Hepatocyte (in vitro differentiated cells): ENCODE data around the gene PTGS1. TPM values are rescaled to one million over a fixed set of nuclear protein-coding genes. Genes with fewer than 3 reads are reported as not detected.

Source experiments
- DNase-seq: peaks from one replicate; pipeline ENCODE4 v3.0.0-alpha.2; 2016; ENCODE audit warnings: low spot score
- H2AFZ ChIP-seq: fragments of 200-600 bp; sonication (generic); 2 replicates; pipeline ENCODE4 v1.6.0; 2016; ENCODE audit warnings: antibody characterized with exemption, mild to moderate bottlenecking
- H3K27ac ChIP-seq: fragments of 200-600 bp; sonication (generic); 2 replicates; pipeline ENCODE4 v1.5.1; 2016; ENCODE audit warnings: mild to moderate bottlenecking
- H3K27me3 ChIP-seq: fragments of 200-600 bp; sonication (generic); 2 replicates; pipeline ENCODE4 v1.6.1; 2016
- H3K36me3 ChIP-seq: fragments of 200-600 bp; sonication (generic); replicated peaks from 2 replicates; pipeline ENCODE4 v1.5.1; 2016; ENCODE audit warnings: low read depth; ENCODE audit not compliant: insufficient read depth
- H3K4me1 ChIP-seq: fragments of 200-600 bp; sonication (generic); 2 replicates; pipeline ENCODE4 v1.5.1; 2016; ENCODE audit warnings: mild to moderate bottlenecking, moderate library complexity; ENCODE audit not compliant: insufficient read depth
- H3K4me2 ChIP-seq: fragments of 200-600 bp; sonication (generic); 2 replicates; pipeline ENCODE4 v1.6.0; 2016
- H3K4me3 ChIP-seq: fragments of 200-600 bp; sonication (generic); 2 replicates; pipeline ENCODE4 v1.5.1; 2016; ENCODE audit warnings: mild to moderate bottlenecking
- H3K79me2 ChIP-seq: fragments of 200-600 bp; sonication (generic); 2 replicates; pipeline ENCODE4 v1.6.0; 2017; ENCODE audit warnings: mild to moderate bottlenecking
- H3K9me2 ChIP-seq: fragments of 200-600 bp; sonication (generic); replicated peaks from 2 replicates; pipeline ENCODE4 v1.6.0; 2017; ENCODE audit warnings: mild to moderate bottlenecking; ENCODE audit not compliant: insufficient read depth
- H3K9me3 ChIP-seq: fragments of 200-600 bp; sonication (generic); 2 replicates; pipeline ENCODE4 v1.5.1; 2016; ENCODE audit warnings: low read depth, mild to moderate bottlenecking
- H4K20me1 ChIP-seq: fragments of 200-600 bp; sonication (generic); 2 replicates; pipeline ENCODE4 v1.6.0; 2016; ENCODE audit warnings: mild to moderate bottlenecking; ENCODE audit not compliant: insufficient read depth, poor library complexity, severe bottlenecking
- EZH2 ChIP-seq: fragments of 200-600 bp; sonication (generic); IDR thresholded peaks from 2 replicates; pipeline ENCODE4 v1.6.1; 2016; ENCODE audit warnings: antibody characterized with exemption, mild to moderate bottlenecking, borderline replicate concordance
- EZH2phosphoT487 ChIP-seq: fragments of 200-600 bp; sonication (generic); IDR thresholded peaks from one replicate; pipeline ENCODE4 v1.6.1; 2018; ENCODE audit warnings: antibody characterized with exemption, mild to moderate bottlenecking, low read depth, moderate library complexity; ENCODE audit not compliant: unreplicated experiment, severe bottlenecking
- WGBS: methylation state at CpG from one replicate; pipeline ENCODE4 v1.1.6; 2016; ENCODE audit warnings: low lambda C conversion rate; ENCODE audit errors: missing lambda C conversion rate; 5-methylcytosine and 5-hydroxymethylcytosine counted together
- polyA plus RNA-seq: library from polyadenylated mRNA; unstranded; fragments of >200 nt; fragmentation: Nextera tagmentation; extraction: Ambion mirVana; gene quantifications from 2 replicates; pipeline ENCODE4 v1.2.1, GENCODE V29; 2016
- total RNA-seq: library from RNA; depleted of rRNA; stranded (reverse); fragments of >200 nt; gene quantifications from 2 replicates; pipeline ENCODE4 v1.2.3, GENCODE V29; 2014
- TF ChIP-seq, protein P1 (sequence below): fragments of 200-600 bp; sonication (generic); IDR thresholded peaks from 2 replicates; pipeline ENCODE4 v1.5.1; 2016; ENCODE audit warnings: antibody characterized with exemption, mild to moderate bottlenecking; ENCODE audit not compliant: poor library complexity

Gene PTGS1
- total and polyA plus RNA-seq, 2 experiments from 2014 or later = 4.2 to 7.3 TPM

- H4K20me1 ChIP-seq = no peaks in the 10 kb centered on the region
- no peak overlapping the region for H3K27ac ChIP-seq
- H3K9me2 ChIP-seq = no peaks in the 10 kb centered on the region
- H3K27me3 ChIP-seq = peaks cover 13% of the 10 kb centered on the region
- no peak overlapping the region for H2AFZ ChIP-seq
- H3K36me3 ChIP-seq = no peaks in the 10 kb centered on the region
- H3K4me3 ChIP-seq = no peak overlapping the region
- TF ChIP-seq, protein P1, sequence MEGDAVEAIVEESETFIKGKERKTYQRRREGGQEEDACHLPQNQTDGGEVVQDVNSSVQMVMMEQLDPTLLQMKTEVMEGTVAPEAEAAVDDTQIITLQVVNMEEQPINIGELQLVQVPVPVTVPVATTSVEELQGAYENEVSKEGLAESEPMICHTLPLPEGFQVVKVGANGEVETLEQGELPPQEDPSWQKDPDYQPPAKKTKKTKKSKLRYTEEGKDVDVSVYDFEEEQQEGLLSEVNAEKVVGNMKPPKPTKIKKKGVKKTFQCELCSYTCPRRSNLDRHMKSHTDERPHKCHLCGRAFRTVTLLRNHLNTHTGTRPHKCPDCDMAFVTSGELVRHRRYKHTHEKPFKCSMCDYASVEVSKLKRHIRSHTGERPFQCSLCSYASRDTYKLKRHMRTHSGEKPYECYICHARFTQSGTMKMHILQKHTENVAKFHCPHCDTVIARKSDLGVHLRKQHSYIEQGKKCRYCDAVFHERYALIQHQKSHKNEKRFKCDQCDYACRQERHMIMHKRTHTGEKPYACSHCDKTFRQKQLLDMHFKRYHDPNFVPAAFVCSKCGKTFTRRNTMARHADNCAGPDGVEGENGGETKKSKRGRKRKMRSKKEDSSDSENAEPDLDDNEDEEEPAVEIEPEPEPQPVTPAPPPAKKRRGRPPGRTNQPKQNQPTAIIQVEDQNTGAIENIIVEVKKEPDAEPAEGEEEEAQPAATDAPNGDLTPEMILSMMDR = no peak
- no peak for TF ChIP-seq EZH2phosphoT487
- TF ChIP-seq EZH2 = no peak
- WGBS = 55% methylated on average over 6 of the region's 6 CpGs
- H3K79me2 ChIP-seq = no peaks in the 10 kb centered on the region
- H3K4me1 ChIP-seq = no peaks in the 10 kb centered on the region
- DNase-seq = no peak
- H3K9me3 ChIP-seq = no peaks in the 10 kb centered on the region
- no peak overlapping the region for H3K4me2 ChIP-seq
Measured at GRCh38 chr9:122332083-122332482, 38.7 kb upstream of the PTGS1 start.

DNA sequence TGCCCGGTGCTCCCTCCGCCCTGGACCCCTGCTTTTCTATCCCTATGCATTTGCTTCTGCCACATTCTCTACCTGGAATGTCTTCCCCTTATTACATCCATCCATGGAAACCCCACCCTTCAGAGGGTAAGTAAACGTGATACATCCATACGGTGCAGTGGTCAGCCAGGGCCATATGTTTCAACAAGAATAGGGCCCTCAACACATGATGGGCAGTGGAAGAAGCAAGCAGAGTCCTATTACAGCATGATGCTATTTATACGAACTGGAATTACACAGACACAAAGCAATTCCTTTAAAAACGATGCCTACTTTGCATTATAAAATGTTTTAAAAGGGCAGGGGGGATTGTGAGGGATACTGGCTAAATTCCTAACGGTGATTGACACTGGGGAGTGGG, 38.2 kb upstream of the PTGS1 start:
- Histone ChIP-seq H3K4me2 (no peak overlapping the region), H3K9me2 (no peaks in the 10 kb centered on the region), H4K20me1 (no peaks in the 10 kb centered on the region), H3K4me3 (no peak overlapping the region), H3K36me3 (no peaks in the 10 kb centered on the region), H3K79me2 (no peaks in the 10 kb centered on the region), H3K4me1 (no peaks in the 10 kb centered on the region), H3K27me3 (peaks cover 19% of the 10 kb centered on the region), H3K9me3 (no peaks in the 10 kb centered on the region), H2AFZ (no peak overlapping the region), H3K27ac (no peak overlapping the region)
- no peak for DNase-seq
- TF ChIP-seq, protein P1 = no peak
- no peak for TF ChIP-seq EZH2phosphoT487
- no peak for TF ChIP-seq EZH2
- WGBS = 54% methylated on average over 7 of the region's 7 CpGs

- H2AFZ ChIP-seq = no peak overlapping the region
- H3K4me2 ChIP-seq = no peak overlapping the region
- H4K20me1 ChIP-seq = no peaks in the 10 kb centered on the region
- H3K27me3 ChIP-seq = peaks cover 25% of the 10 kb centered on the region
- H3K4me3 ChIP-seq = no peak overlapping the region
- H3K27ac ChIP-seq = no peak overlapping the region
- no peaks in the 10 kb centered on the region for H3K36me3 ChIP-seq
- H3K9me3 ChIP-seq = no peaks in the 10 kb centered on the region
- no peaks in the 10 kb centered on the region for H3K79me2 ChIP-seq
- DNase-seq = no peak
- no peaks in the 10 kb centered on the region for H3K4me1 ChIP-seq
- WGBS = 90% methylated on average over 10 of the region's 10 CpGs
- H3K9me2 ChIP-seq = no peaks in the 10 kb centered on the region
- TF ChIP-seq EZH2 = no peak
- TF ChIP-seq EZH2phosphoT487 = no peak
- TF ChIP-seq, protein P1 = no peak
Measured at GRCh38 chr9:122333169-122333808, 37.5 kb upstream of the PTGS1 start.
